Naive B cell (primary cell): ENCODE results near the gene RDM1. TPM values are rescaled to one million over a fixed set of nuclear protein-coding genes. Genes with fewer than 3 reads are reported as not detected.
"Not testable (repeated sequence)": the region's sequence is repeated elsewhere in the genome, so short reads cannot be mapped to it uniquely, and the experiment has no call there.

Experiments
- ATAC-seq, 2 donors: fragments of 150-1000 bp; cut with Tn5 transposase; 2 replicates each; pipeline ENCODE4 v1.10.0; 2021; ENCODE audit warnings: low read depth in 2 of 2, mild to moderate bottlenecking in 2 of 2, moderate library complexity in 2 of 2
- DNase-seq: peaks from one replicate; pipeline ENCODE4 v3.0.0; 2022
- H3K27ac Mint-ChIP-seq, 6 donors: one replicate each; pipeline ENCODE4 v1.8.0; 2020 to 2022; ENCODE audit warnings: mild to moderate bottlenecking in 6 of 6, mixed read lengths in 6 of 6, moderate library complexity in 5 of 6, inconsistent platforms in 2 of 6
- H3K27me3 Mint-ChIP-seq, 3 donors: one replicate each; pipeline ENCODE4 v1.8.0; 2021 to 2022; ENCODE audit warnings: mixed read lengths in 3 of 3, mild to moderate bottlenecking in 1 of 3
- H3K36me3 Mint-ChIP-seq, 2 donors: one replicate each; pipeline ENCODE4 v1.8.0; 2020 to 2022; ENCODE audit warnings: mixed read lengths in 2 of 2, inconsistent platforms in 1 of 2, mild to moderate bottlenecking in 1 of 2
- H3K4me1 Mint-ChIP-seq, 3 donors: one replicate each; pipeline ENCODE4 v1.8.0; 2020 to 2022; ENCODE audit warnings: mixed read lengths in 3 of 3, inconsistent platforms in 1 of 3, mild to moderate bottlenecking in 1 of 3, moderate library complexity in 1 of 3
- H3K4me3 Mint-ChIP-seq, 8 donors: one replicate each; pipeline ENCODE4 v1.8.0; 2020 to 2022; ENCODE audit warnings: mild to moderate bottlenecking in 8 of 8, mixed read lengths in 8 of 8, moderate library complexity in 8 of 8, inconsistent platforms in 2 of 8
- H3K9me3 Mint-ChIP-seq, 7 donors: one replicate each; pipeline ENCODE4 v1.8.0; 2020 to 2022; ENCODE audit warnings: mixed read lengths in 7 of 7, mild to moderate bottlenecking in 5 of 7, inconsistent platforms in 2 of 7, moderate library complexity in 1 of 7
- polyA plus RNA-seq, 6 donors: library from polyadenylated mRNA; unstranded; fragments of 300-500 nt; fragmentation: Illumina TruSeq; gene quantifications; one replicate each; pipeline ENCODE4 v1.2.3, GENCODE V29; 2021; ENCODE audit warnings: low read depth in 6 of 6

Gene RDM1
- polyA plus RNA-seq, 6 donors from 2014 or later: not detected

GRCh38 chr17:35949401-35949800 is 18.8 kb upstream of the RDM1 start:
- no peak for DNase-seq
- ATAC-seq: no peak
- H3K36me3 Mint-ChIP-seq: no peaks in the 10 kb centered on the region
- peaks cover 0 to 5% (median 0%) of the 10 kb centered on the region in 3 donors for H3K4me1 Mint-ChIP-seq
- peaks cover 8 to 18% (median 15%) of the 10 kb centered on the region in 3 donors for H3K27me3 Mint-ChIP-seq
- no peak overlapping the region for H3K27ac Mint-ChIP-seq
- H3K4me3 Mint-ChIP-seq: no peak overlapping the region
- no peaks in the 10 kb centered on the region for H3K9me3 Mint-ChIP-seq

- Mint-ChIP-seq H3K4me3 (no peak overlapping the region), H3K9me3 (no peaks in the 10 kb centered on the region), H3K27ac (no peak overlapping the region), H3K36me3 (no peaks in the 10 kb centered on the region), H3K4me1 (peaks cover 0 to 5% (median 0%) of the 10 kb centered on the region in 3 donors), H3K27me3 (peaks cover 0 to 18% (median 10%) of the 10 kb centered on the region in 3 donors)
- ATAC-seq (no peak), DNase-seq (no peak)
Measured at GRCh38 chr17:35948092-35948491, 17.5 kb upstream of the RDM1 start.

- ATAC-seq (peak; percentile 92 to 98), DNase-seq (peak; percentile 49)
- Mint-ChIP-seq H3K36me3 (no peaks in the 10 kb centered on the region), H3K27ac (peak overlapping the region in 1 of 6 donors; percentile 47), H3K4me3 (no peak overlapping the region), H3K4me1 (peaks cover 0 to 5% (median 0%) of the 10 kb centered on the region in 3 donors), H3K9me3 (no peaks in the 10 kb centered on the region), H3K27me3 (peaks cover 0 to 13% (median 4%) of the 10 kb centered on the region in 3 donors)
Measured at GRCh38 chr17:35947156-35947585, 16.6 kb upstream of the RDM1 start.

GRCh38 chr17:35944151-35944550 is 13.6 kb upstream of the RDM1 start:
- H3K4me1 Mint-ChIP-seq: peaks cover 0 to 5% (median 0%) of the 10 kb centered on the region in 3 donors
- ATAC-seq: no peak
- H3K9me3 Mint-ChIP-seq: no peaks in the 10 kb centered on the region
- DNase-seq: no peak
- peaks cover 0 to 13% (median 3%) of the 10 kb centered on the region in 3 donors for H3K27me3 Mint-ChIP-seq
- H3K4me3 Mint-ChIP-seq: no peak overlapping the region
- H3K27ac Mint-ChIP-seq: no peak overlapping the region
- no peaks in the 10 kb centered on the region for H3K36me3 Mint-ChIP-seq

GRCh38 chr17:35943537-35943936 is 13.0 kb upstream of the RDM1 start, which contains the start of gene LYZL6:
Gene LYZL6, minus strand, starts transcription at chr17:35943713. Its CDS starts 4,357 bp downstream, at chr17:35939356.
- peaks cover 0 to 5% (median 0%) of the 10 kb centered on the region in 3 donors for H3K4me1 Mint-ChIP-seq

GRCh38 chr17:35942588-35943186 is 12.1 kb upstream of the RDM1 start:
- Mint-ChIP-seq H3K4me1 (peaks cover 0 to 5% (median 0%) of the 10 kb centered on the region in 3 donors), H3K27me3 (peaks cover 0 to 13% (median 3%) of the 10 kb centered on the region in 3 donors), H3K9me3 (no peaks in the 10 kb centered on the region), H3K27ac (peak overlapping the region in 1 of 6 donors; percentile 83), H3K4me3 (no peak overlapping the region), H3K36me3 (no peaks in the 10 kb centered on the region)
- ATAC-seq: no peak
- DNase-seq: no peak

More at GRCh38 chr17:35943537-35943936, 13.0 kb upstream of the RDM1 start, which contains the start of gene LYZL6:
- H3K4me3 Mint-ChIP-seq: peak within 1 kb of the TSS in 1 of 8 donors; percentile 42
- H3K9me3 Mint-ChIP-seq: no peaks in the 10 kb centered on the region
- H3K36me3 Mint-ChIP-seq: no peaks in the 10 kb centered on the region
- DNase-seq (no peak), ATAC-seq (no peak)
- peak within 1 kb of the TSS in 1 of 6 donors; percentile 83 for H3K27ac Mint-ChIP-seq
- peaks cover 0 to 13% (median 3%) of the 10 kb centered on the region in 3 donors for H3K27me3 Mint-ChIP-seq

GRCh38 chr17:35938492-35938891 is 7.9 kb upstream of the RDM1 start:
- H3K27me3 Mint-ChIP-seq: peaks cover 3 to 12% (median 11%) of the 10 kb centered on the region in 3 donors
- not testable (repeated sequence) for H3K27ac Mint-ChIP-seq

GRCh38 chr17:35936063-35936462 is 5.5 kb upstream of the RDM1 start:
- Mint-ChIP-seq H3K4me1 (peaks cover 0 to under 1% (median 0%) of the 10 kb centered on the region in 3 donors), H3K27ac (no peak overlapping the region), H3K36me3 (no peaks in the 10 kb centered on the region), H3K27me3 (peaks cover 0 to 11% (median 6%) of the 10 kb centered on the region in 3 donors), H3K4me3 (no peak overlapping the region), H3K9me3 (no peaks in the 10 kb centered on the region)
- ATAC-seq: no peak
- DNase-seq: no peak

More at GRCh38 chr17:35938492-35938891, 7.9 kb upstream of the RDM1 start:
- not testable (repeated sequence) for H3K9me3 Mint-ChIP-seq, H3K36me3 Mint-ChIP-seq, H3K4me3 Mint-ChIP-seq, DNase-seq, ATAC-seq, H3K4me1 Mint-ChIP-seq

GRCh38 chr17:35934760-35935159 is 4.2 kb upstream of the RDM1 start:
- ATAC-seq: no peak
- Mint-ChIP-seq H3K4me3 (no peak overlapping the region), H3K9me3 (no peaks in the 10 kb centered on the region), H3K27ac (no peak overlapping the region), H3K4me1 (peaks cover 0 to 12% (median 10%) of the 10 kb centered on the region in 3 donors), H3K27me3 (peaks cover 0 to 11% (median 11%) of the 10 kb centered on the region in 3 donors), H3K36me3 (no peaks in the 10 kb centered on the region)
- no peak for DNase-seq

- H3K27ac Mint-ChIP-seq: no peak overlapping the region
- no peak for ATAC-seq
- H3K4me1 Mint-ChIP-seq: peaks cover 0 to 14% (median 10%) of the 10 kb centered on the region in 3 donors
- H3K36me3 Mint-ChIP-seq: no peaks in the 10 kb centered on the region
- no peak overlapping the region for H3K4me3 Mint-ChIP-seq
- no peak for DNase-seq
- H3K9me3 Mint-ChIP-seq: no peaks in the 10 kb centered on the region
- peaks cover 3 to 11% (median 11%) of the 10 kb centered on the region in 3 donors for H3K27me3 Mint-ChIP-seq
Measured at GRCh38 chr17:35932586-35932985, 2.0 kb upstream of the RDM1 start.

GRCh38 chr17:35931794-35932425 is 1.3 kb upstream of the RDM1 start:
- H3K9me3 Mint-ChIP-seq: no peaks in the 10 kb centered on the region
- ATAC-seq (no peak), DNase-seq (no peak)
- H3K27me3 Mint-ChIP-seq: peaks cover 3 to 11% (median 9%) of the 10 kb centered on the region in 3 donors
- no peaks in the 10 kb centered on the region for H3K36me3 Mint-ChIP-seq
- H3K4me3 Mint-ChIP-seq: no peak overlapping the region
- no peak overlapping the region for H3K27ac Mint-ChIP-seq
- H3K4me1 Mint-ChIP-seq: peaks cover 0 to 14% (median 10%) of the 10 kb centered on the region in 3 donors

- Mint-ChIP-seq H3K9me3 (no peaks in the 10 kb centered on the region), H3K27me3 (peaks cover 0 to 5% (median 3%) of the 10 kb centered on the region in 3 donors), H3K27ac (peak overlapping the region in 1 of 6 donors; percentile 82), H3K36me3 (no peaks in the 10 kb centered on the region), H3K4me1 (peaks cover 4 to 23% (median 10%) of the 10 kb centered on the region in 3 donors), H3K4me3 (no peak overlapping the region)
- ATAC-seq: no peak
- DNase-seq: no peak
Measured at GRCh38 chr17:35927714-35928113, 2.9 kb downstream of the RDM1 start.

GRCh38 chr17:35923609-35924114 is 6.9 kb downstream of the RDM1 start:
- no peaks in the 10 kb centered on the region for H3K9me3 Mint-ChIP-seq
- no peaks in the 10 kb centered on the region for H3K36me3 Mint-ChIP-seq
- DNase-seq (no peak), ATAC-seq (peak in 1 of 2 donors; percentile 18)
- H3K4me3 Mint-ChIP-seq: peak overlapping the region in 1 of 8 donors; percentile 47
- H3K27ac Mint-ChIP-seq: no peak overlapping the region
- H3K4me1 Mint-ChIP-seq: peaks cover 0 to 9% (median 4%) of the 10 kb centered on the region in 3 donors
- peaks cover 0 to 3% (median 0%) of the 10 kb centered on the region in 3 donors for H3K27me3 Mint-ChIP-seq
